T-helper 22 cell (primary cell): ENCODE data around the gene OR11H12.
"Not testable (repeated sequence)": the region's sequence is repeated elsewhere in the genome, so short reads cannot be mapped to it uniquely, and the experiment has no call there.

Experiments
- DNase-seq: peaks from one replicate; pipeline ENCODE4 v3.0.0-alpha.2; 2020; ENCODE audit warnings: low read depth

Gene OR11H12

GRCh38 chr14:18600817-18601216, at the start of gene OR11H12:
TSS of gene OR11H12 (plus strand) at chr14:18601117. CDS start at chr14:18601117, 0 bp downstream.
- not testable (repeated sequence) for DNase-seq

- DNase-seq, result not testable (repeated sequence)
Measured at GRCh38 chr14:18582908-18583307, 18.0 kb upstream of the OR11H12 start.

GRCh38 chr14:18626610-18627213, 25.8 kb downstream of the OR11H12 start:
- not testable (repeated sequence) for DNase-seq

- not testable (repeated sequence) for DNase-seq
Measured at GRCh38 chr14:18636066-18636465, 35.1 kb downstream of the OR11H12 start.

GRCh38 chr14:18638032-18638431, 37.1 kb downstream of the OR11H12 start:
- DNase-seq, result not testable (repeated sequence)

- DNase-seq, result not testable (repeated sequence)
Measured at GRCh38 chr14:18638785-18639184, 37.9 kb downstream of the OR11H12 start.

GRCh38 chr14:18646075-18646730, 45.3 kb downstream of the OR11H12 start:
- DNase-seq, result not testable (repeated sequence)
